ENCODE results near the gene CYS1.
"Not testable (repeated sequence)": the region's sequence is repeated elsewhere in the genome, so short reads cannot be mapped to it uniquely, and the experiment has no call there.

Gene CYS1

DNA sequence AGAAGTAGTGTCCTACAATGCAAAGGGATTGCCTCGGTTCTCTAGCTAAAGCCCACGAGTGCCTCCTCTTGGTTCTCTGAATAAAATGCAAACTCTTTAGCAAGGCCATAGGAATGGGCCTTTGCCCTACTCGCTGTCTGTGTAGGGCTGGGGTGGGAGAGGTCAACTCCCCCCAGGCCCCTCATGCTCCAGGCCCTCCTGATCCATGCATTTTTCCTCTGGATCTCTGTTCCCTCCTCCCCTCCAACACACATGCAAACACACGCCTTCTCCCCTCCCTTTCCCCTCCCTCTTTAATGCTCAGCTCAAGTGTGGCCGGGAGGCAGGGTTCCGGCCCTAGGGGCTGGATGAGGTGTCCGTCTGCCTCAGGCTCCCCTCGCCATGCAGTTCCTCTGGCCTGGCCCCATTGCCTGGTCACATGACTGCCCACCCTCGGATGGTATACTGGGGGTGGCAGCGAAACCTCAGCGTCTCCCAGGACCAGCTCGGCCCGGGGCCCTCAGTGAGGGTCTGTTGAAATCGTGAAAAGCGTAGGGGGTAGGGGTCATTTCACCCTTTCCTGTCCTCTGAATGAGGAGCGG is 51.7 kb downstream of the CYS1 start:
- no peak for DNase-seq

DNA sequence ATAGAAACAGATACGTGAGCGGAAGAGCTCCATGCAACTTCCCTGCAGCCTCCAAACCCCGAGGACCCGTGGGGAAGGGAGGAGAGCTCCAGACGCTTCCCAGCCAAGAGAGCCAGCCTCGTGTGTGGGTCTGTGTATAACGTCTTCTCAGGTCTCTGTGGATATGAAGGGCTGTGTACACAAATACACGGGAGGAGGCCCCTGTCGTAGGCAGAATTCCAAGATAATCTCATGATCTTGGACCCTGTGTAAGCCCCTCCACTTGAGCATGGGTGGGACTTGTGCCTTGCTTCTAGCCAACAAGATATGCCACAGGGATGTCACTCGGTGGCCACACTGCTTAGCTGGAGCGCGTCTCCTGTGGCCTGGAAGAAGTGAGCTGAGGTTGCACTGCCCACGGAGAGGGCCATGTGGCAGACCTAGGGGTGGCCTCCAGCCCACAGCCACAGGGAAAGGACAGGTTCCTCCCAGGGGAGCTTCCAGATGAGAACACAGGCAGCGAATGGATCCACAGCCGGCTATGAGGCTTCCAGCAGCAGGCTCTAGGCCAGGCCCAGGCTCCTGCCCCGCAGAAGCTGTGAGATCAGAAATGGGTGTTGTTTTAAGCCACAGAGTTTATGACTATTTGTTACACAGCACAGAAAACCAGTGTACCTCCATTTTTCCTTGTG is 52.4 kb downstream of the CYS1 start:
- DNase-seq, result no peak

DNA sequence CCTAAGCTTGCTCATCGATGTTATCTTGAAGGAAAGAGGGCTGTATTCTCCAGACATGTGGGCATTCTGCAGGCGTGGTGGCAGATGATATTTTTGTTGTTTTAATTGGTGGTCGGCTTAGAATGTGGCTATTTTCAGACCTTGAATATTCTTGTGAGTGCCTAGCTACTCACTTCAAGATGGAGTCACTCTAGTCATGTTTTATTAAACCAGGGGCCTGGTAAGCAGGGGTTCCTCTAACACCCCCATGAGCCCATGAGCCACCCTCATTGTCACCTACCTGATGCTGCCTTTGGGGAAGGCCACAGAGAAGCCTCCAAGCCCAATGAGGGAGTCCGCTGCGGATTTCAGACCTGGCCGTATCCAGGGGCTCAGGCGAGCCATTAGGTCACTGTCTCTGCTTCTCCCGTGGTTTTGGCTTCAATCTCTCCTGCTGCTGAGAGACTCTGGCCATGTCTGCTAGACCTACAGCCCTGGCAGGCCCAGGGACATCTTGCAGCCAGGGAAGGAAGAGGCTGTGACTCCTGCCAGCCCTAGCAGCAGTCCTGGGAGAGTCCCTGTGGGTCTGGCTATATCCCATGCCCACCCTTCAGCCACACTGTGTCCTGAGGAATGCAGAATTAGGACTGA is 53.2 kb downstream of the CYS1 start:
- no peak for DNase-seq

DNA sequence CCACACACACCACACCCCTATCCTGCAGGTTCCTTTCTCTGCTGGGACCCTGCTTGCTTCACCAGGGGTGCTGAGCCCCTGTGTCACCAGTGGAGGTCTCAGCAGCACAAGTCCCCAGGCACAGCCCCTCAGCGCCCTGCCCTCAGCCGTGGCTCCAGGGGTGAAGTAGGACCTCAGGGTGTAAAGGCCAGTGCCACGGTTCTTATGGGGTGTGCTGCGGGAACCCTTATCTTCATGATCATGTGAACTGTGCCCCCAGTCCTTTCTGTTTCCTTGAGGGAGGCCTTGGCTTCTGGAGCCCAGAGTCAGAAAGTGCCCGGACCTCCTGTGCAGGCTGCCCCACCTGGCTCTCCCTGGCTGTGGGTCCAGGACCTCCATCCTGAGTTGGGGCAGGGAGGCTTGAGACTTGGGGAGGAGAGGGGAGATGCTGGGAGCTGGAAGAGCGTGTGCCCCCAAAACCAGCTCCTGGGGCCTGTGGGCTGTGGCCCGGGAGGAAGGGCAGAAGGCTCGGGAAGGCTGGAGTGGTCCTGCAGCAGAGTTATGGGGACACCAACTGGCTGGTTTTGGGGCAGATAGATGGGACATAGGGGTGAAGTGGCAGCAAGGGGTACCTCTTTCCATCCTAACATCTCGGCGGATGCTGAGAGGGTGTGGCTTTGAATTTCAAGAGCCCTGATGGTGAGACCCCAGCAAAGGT is 57.1 kb downstream of the CYS1 start:
- no peak for DNase-seq

DNA sequence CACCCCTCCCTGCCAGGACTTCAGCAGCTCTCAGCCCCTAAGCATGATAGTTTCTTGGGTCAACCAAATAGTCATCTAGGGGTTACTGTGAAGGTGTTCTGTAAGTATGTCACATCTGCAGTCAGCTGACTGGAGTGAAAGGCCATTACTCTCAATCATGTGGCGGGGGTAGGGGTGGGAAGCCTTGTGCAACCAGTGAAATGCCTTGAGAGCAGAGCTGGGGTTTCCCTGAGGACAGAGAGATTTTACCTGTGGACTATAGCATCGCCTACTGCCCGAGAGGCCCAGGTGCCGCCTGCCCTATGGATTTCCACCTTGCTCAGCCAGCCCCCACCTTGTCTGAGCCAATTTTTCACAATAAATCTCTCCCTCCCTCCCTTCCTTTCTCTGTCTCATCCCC is 57.8 kb downstream of the CYS1 start:
- no peak for DNase-seq

DNA sequence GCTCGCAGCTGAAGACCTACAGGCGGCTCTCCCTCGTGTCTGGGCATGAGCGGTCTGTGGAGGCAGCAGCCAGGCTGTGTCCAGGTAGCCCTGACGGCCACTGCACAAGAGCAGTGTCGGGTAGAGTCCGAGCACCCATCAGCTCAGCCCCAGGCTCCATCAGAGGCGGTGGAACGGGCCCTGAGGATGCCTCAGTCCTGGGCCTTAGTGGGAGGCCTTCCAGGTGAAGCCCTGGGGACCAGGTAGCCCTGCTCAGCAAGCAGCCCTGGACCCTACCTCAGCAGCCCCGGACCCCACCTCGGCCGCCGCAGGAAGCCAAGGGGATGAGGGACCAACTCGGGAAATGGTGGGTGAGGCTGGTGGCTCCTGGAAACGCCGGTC is 58.2 kb downstream of the CYS1 start:
- no peak for DNase-seq

DNA sequence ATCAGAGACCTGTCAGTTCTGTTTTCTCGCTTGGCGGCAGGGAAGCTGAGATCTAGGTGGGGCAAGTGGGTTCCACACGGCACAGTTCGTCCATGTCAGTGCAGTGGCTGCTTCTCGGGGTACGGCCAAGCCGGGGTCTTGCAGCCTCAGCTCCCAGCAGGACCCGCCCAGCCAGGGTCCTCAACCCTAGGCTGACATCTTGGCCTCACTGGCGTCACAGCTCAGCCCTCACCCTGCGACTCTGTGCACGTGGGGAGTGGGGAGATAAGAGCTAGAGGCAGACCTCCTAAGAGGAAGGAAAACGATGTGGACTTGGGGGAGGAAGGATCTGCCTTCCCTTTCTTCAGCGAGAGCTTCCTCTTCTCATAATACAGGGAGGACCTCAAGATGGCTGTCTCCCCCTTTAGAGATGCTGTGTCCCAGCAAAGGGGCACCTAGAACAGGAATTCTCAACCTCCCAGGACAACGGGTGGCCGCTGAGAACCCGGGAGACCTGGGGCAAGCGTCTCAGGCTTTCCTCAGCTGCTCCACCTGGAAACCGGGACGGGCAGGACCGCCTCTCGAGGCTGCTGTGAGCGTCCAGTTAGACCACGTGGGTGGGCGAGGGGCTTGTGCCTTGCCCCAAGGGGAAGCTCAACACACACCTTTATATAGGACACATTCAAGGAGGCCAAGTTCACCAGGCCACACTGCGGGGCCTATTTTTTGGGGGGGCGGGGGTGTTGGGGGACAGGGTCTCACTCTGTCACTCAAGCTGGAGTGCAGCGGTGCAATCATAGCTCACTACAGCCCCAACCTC is 60.4 kb downstream of the CYS1 start:
- no peak for DNase-seq

DNA sequence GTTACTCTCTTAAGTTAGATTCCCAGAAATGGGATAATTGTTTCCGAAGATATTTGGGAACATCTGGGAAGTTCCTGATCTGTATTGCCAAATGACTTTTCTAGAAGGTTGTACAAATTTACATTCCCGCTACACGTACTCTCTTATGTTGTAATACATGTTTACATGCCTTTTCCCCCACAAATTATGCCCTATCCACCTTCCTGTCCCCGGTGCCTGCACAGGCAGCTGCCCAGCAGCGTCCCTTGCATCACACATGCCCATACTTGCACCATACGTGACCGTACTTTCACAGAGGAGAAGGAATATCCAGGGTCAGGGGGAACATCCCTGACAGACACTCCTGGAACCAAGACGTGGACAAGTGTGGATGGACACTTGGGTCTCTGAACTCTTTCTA is 61.0 kb downstream of the CYS1 start:
- DNase-seq, result no peak

DNA sequence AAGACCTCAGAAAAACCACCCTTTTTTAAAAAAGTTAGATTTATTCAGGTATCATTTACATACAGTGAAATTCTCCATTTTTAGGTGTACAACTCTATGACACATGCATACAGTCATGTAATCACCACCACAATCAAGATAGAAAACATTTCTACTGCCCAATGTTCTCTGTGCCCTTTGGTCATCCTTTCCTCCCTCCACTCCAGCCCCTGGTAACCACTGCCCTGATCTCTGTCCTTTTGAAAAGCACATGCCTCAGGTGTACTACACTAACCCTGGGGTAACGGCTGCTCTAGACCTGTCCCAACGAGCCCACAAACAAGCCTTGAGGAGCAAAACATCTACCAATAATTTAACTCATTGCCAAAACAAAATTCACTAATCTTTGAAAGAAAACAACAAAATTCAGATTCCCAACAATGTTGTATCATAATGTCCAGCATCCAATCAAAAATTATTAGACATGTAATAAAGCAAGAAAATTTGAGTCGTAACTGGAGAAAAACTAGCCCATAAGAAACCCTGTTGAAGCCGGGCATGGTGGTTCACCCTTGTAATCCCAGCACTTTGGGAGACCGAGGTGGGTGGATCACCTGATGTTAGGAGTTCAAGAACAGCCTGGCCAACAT is 62.8 kb downstream of the CYS1 start:
- DNase-seq, result no peak

DNA sequence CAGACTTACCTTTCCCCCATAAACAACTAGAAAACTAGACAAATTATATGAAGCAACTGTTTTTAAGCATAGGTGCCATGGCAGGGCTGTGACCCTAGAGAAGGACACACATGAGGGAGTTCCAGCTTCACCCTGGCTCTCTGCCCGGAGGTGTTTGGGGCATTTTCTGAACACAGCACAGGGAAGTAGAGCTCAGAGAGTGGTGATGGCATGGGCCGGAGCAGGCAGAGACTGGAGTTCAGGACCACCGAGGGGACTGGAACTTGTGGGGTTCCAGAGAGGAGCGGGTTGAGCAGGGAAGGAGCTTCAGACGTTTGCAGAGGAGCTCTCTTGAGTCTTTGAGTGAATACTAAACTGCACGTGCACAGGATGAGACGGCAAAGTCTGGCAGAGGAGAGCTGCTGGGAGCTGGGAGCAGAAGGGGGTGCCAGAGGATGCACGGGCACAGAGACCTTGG is 63.4 kb downstream of the CYS1 start:
- DNase-seq, result no peak

DNA sequence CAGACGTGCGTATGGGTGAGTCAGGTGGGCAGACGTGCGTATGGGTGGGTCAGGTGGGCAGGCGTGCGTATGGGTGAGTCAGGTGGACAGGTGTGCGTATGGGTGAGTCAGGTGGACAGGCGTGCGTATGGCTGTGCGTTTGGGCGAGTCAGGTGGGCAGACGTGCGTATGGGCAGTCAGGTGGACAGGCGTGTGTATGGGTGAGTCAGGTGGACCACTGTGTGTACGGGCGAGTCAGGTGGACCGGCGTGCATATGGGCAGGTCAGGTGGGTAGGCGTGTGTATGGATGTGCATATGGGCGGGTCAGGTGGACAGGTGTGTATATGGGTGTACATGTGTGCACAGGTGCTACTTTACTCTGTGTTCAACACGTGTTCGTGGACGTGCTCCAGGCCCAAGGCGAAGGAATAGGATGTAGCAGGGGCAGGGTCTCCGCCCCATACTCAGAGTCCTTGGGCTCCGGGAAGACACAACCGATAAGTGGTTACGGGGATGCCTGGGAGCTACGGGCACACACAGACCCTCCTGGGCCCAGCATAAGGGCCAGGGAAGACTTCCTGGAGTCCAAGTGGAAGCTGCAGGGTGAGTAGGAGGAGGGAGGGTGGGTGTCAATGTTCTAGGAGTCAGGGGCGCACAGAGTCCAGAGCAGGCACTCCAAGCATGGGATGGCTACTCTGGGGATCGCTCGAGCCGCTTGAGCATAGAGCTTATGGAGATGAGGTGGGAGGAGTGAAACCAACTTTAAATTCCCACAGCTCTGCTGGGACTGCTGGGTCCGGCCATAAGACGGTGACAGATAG is 64.0 kb downstream of the CYS1 start:
- no peak for DNase-seq

DNA sequence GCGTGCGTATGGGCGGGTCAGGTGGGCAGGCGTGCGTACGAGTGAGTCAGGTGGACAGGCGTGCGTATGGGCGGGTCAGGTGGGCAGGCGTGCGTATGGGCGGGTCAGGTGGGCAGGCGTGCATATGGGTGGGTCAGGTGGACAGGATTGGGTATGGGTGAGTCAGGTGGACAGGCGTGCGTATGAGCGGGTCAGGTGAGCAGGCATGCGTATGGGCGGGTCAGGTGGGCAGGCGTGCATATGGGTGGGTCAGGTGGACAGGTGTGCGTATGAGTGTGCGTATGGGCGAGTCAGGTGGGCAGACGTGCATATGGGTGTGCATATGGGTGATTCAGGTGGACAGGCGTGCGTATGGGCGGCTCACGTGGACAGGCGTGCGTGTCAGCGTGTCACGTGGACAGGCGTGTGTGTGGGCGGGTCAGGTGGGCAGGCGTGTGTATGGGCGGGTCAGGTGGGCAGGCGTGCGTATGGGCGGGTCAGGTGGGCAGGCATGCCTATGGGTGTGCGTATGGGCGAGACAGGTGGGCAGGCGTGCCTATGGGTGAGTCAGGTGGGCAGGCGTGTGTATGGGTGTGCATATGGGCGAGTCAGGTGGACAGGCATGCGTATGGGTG is 64.7 kb downstream of the CYS1 start:
- DNase-seq, result not testable (repeated sequence)

DNA sequence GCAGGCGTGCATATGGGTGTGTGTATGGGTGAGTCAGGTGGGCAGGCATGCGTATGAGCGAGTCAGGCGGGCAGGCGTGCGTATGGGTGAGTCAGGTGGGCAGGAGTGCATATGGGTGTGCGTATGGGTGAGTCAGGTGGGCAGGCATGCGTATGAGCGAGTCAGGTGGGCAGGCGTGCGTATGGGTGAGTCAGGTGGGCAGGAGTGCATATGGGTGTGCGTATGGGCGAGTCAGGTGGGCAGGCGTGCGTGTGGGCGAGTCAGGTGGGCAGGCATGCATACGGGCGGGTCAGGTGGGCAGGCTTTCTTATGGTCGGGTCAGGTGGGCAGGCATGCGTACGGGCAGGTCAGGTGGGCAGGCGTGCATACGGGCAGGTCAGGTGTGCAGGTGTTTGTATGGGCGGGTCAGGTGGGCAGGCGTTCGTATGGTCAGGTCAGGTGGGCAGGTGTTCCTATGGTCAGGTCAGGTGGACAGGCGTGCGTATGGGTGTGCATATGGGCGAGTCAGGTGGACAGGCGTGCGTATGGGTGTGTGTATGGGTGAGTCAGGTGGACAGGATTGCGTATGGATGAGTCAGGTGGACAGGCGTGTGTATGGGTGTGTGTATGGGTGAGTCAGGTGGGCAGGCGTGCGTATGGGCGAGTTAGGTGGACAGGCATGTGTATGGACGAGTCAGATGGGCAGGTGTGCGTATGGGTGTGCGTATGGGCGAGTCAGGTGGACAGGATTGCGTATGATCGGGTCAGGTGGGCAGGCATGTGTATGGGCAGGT is 65.6 kb downstream of the CYS1 start:
- no peak for DNase-seq

DNA sequence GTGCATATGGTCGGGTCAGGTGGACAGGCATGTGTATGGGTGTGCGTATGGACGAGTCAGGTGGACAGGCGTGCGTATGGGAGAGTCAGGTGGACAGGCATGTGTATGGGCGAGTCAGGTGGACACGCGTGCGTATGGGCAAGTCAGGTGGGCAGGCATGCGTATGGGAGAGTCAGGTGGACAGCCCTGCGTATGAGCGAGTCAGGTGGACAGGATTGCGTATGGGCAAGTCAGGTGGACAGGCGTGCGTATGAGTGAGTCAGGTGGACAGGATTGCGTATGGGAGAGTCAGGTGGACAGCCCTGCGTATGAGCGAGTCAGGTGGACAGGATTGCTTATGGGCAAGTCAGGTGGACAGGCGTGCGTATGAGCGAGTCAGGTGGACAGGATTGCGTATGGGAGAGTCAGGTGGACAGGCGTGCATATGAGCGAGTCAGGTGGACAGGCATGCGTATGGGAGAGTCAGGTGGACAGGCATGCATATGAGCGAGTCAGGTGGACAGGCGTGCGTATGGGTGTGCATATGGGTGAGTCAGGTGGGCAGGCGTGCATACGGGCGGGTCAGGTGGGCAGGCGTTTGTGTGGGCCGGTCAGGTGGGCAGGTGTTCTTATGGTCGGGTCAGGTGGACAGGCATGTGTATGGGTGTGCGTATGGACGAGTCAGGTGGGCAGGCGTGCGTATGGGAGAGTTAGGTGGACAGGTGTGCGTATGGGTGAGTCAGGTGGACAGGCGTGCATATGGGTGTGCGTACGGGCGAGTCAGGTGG is 66.4 kb downstream of the CYS1 start:
- DNase-seq, result not testable (repeated sequence)

DNA sequence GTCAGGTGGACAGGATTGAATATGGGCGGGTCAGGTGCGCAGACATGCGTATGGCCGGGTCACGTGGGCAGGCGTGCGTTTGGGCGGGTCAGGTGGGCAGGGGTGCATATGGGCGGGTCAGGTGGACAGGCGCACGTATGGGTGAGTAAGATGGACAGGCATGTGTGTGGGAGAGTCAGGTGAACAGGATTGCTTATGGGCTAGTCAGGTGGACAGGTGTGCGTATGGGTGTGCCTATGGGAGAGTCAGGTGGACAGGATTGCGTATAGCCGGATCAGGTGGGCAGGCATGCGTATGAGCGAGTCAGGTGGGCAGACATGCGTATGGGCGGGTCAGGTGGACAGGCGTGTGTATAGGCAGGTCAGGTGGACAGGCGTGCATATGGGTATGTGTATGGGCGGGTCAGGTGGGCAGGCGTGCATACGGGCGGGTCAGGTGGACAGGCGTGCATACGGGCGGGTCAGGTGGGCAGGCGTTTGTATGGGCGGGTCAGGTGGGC is 67.2 kb downstream of the CYS1 start:
- DNase-seq, result no peak

DNA sequence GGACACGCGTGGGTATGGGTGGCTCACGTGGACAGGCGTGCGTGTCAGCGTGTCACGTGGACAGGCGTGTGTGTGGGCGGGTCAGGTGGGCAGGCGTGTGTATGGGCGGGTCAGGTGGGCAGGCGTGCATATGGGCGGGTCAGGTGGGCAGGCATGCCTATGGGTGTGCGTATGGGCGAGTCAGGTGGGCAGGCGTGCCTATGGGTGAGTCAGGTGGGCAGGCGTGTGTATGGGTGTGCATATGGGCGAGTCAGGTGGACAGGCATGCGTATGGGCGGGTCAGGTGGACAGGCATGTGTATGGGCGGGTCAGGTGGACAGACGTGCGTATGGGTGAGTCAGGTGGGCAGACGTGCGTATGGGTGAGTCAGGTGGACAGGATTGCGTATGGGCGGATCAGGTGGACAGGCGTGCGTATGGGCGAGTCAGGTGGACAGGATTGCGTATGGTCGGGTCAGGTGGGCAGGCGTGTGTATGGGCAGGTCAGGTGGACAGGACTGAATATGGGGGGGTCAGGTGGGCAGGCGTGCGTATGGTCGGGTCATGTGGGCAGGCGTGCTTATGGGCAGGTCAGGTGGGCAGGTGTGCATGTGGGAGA is 67.7 kb downstream of the CYS1 start:
- DNase-seq, result not testable (repeated sequence)

DNA sequence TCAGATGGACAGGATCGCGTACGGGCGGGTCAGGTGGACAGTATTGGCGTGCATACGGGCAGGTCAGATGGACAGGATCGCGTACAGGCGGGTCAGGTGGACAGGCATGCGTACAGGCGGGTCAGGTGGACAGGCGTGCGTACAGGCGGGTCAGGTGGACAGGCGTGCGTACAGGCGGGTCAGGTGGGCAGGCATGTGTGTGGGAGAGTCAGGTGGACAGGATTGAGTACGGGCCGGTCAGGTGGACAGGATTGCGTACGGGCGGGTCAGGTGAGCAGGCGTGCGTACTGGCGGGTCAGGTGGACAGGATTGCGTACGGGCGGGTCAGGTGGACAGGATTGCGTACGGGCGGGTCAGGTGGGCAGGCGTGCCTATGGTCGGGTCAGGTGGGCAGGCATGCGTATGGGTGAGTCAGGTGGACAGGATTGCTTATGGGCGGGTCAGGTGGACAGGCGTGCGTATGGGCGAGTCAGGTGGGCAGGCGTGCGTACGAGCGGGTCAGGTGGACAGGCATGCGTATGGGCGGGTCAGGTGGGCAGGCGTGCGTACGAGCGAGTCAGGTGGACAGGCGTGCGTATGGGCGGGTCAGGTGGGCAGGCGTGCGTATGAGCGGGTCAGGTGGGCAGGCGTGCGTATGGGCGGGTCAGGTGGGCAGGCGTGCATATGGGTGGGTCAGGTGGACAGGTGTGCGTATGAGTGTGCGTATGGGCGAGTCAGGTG is 68.4 kb downstream of the CYS1 start:
- not testable (repeated sequence) for DNase-seq
